DMS53 treated with DMSO at 0.1 percent for 48 hours (cell line): ENCODE results near the gene GPC6.
A peak's percentile ranks its signal among the peaks of the same experiment; 100 is the strongest.

Experiments
- DNase-seq: peaks from one replicate; lab custom pipeline; 2025; ENCODE audit not compliant: unreplicated experiment; lab: John Stamatoyannopoulos, UW

Gene GPC6

DNA sequence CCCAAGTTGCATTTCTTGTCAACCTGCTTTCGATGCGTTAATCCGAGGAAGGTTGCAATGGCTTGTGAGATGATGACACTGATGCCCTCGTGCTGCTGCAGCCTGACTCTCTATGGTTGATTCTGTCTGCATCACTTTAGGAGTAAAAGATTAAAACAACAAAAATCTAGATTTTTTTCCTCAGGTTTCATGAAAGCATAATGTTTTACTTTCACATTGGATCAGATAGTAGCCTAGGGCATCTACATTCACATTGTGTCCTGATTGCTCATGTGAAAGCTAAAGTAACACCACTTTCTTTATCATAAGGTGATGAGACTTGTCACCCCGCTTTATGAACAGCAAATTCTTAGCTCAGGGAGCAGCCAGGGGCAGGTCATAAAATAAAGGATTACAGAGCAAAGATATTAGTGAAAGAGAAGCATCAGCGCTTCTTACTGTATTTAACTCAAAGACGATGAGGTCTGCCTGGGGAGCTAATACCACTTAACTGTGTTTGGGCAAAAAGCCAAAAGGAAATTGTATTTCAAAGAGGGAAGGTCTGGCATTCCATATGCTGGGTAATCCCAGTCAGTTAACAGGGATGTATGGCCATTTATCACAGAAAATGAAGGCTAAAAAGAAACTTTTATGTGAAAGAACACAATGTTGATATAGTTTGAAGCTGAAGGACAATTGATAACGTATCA is 270.5 kb downstream of the GPC6 start:
- peak; percentile 5 for DNase-seq

DNA sequence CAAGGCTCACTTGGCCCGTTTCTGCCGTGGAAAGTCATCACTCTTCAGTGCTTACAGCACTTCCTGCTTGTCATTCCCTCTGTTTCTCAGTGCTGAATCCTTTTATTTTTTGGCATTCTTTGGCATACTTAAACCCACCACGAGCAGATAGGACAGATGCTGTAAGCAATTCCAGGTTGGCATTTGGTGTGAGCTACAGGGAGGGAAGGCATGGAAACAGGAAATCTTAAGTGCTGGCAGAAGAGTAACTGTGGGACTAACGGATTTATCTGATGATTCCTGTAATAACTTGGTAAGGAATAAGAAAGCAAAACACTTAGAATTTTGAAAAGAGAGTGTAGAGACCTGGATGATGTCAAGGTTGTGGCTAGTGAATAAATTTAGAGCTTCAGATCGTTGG is 273.4 kb downstream of the GPC6 start:
- DNase-seq, result no peak

DNA sequence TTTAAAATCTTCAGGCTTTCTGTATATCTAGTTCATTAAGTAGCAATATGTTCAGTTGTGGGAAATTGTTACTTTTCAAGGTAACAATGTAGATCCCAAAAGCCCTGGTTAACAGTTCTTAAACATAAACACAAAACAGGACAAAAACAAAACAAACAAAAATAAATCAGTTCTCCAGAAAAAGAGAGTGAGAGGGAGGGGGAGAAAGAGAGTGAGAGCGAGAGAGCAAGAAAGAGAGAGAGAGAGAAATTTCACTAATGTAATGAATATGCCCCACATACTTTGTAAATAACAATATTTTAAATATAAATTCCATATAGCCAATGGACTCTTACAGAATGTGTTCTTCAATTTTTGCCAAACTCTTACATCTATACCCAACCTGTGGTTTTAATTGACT is 275.5 kb downstream of the GPC6 start:
- no peak for DNase-seq

DNA sequence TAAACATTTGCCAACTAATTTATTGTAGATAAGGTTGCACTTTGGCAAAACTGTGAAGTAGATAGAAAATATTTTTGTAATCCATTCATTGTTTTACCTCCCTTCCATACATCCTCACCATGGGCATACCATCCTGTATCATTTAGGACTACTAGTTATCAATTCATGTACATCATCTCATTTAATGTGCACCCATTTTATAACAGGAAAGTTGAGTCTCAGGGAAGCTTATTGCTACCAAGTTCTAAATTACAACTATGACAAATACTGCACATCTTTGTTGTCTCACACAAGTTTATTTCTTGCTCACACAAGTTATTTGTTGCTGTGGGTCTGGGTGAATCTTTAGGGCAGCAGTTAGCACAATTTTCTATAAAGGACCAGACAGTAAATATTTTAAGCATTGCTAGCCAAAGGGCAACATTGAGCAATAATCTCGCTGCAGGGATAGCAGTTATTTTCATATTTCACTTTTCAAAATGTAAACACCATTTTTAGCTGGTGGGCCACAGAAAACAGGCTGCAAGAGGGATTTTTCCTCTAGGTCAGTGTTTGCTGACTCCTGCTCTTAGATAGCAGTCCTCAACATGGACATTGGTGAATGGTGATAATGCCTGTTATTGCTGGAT is 276.5 kb downstream of the GPC6 start:
- DNase-seq, result no peak

DNA sequence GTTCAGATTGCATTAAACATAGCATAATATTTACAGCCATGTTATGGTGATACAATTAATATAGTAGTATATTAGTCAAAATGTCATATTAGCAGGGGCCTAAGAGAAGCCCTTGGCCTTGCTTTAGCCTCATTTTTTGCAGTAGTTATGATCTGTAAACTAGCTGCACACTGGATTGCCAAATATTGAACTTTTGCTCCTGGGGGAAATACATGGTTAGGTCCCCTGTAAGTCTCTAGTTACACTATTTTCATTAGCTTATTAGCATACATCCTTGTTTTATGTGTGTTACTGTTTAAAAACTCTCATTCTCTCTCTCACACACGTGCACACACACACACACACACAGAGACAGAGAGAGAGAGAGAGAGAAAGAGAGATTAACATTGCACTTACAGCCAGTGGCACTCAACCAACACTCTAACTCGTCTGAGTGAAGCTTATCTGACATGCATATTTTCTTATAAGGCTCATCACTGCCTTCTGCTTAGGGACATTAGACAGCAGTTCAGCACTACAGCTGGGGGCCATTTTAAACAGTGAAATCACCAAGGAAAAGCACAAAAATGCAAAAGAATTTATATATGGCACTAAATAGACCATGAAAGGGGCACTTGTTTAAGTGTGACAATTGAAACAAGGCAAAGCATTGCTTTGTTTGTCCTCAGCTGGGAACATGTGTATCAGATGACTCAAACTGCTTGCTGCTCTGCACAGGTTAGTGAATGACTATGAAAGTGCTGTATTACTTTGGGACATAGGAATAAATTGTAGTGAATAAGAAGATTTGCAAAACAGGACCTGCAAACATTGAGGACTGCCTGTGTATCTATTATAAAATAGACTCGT is 278.7 kb downstream of the GPC6 start:
- DNase-seq, result no peak

DNA sequence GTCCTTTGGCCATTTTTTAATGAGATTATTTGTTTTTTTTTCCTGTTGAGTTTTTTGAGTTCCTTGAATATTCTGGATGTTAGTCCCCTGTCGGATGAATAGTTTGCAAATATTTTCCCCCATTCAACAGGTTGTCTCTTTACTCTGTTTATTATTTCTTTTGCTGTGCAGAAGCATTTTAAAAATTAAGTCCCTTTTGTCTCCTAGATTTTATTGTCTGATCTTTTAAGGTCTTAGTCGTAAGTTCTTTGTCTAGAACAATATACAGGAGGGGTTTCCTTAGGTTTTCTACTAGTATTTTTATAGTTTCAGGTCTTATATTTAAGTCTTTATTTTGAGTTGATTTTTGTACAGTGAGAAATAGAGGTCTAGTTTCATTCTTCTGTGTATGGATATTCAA is 284.4 kb downstream of the GPC6 start:
- DNase-seq, result no peak

DNA sequence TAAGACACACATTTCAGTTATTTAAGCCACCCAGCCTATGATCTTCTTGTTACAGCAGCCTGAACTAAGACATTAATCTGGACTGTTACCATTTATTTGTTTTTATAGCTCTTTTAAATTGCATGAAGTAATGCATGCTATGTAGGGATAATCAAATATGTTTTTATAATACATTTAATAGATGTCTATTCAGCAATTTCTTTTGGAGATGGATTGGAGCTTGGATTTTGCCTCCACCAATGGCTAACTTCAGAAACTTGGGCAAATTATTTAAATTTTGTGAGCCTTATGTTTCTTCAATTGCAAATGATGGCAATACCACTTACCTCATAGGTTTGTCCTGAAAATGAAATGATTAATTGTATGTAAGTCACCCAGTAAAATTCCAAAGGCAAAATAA is 288.7 kb downstream of the GPC6 start:
- DNase-seq, result no peak

DNA sequence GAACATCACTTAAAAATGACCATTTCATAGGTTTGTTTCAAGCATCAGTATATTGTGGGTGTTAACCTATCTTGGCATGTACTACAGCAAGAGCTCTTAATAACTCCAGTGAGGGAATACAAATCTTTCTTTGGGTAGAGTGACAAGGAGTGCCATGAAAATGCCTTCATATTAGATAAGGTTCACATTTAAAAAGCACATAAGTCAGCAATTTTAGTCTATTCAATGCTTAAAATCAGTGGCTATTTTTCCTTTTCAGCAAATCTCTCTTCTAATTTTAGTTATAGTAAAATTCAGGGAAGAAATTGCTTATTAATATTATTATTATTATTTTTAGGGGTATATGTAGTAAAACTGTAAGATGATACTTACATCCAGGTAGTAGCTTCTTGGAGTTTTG is 291.1 kb downstream of the GPC6 start:
- no peak for DNase-seq

DNA sequence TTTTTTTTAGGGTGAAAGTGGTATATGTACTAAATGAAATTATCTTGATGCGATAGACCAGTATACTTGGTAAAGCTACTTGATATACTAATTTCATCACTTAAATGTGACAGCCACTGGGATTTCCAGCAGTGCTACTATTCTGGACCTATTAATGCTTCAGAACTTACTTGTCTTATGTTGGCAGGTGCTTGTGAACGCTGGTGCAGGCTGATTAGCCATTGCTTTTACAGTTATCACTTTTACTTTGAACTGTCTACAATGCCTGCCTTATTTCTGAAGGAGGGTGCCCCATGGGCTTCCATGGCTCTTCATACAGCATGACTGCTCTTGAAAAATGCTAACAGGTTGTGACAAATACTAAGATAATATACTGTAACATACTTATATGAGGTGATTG is 294.7 kb downstream of the GPC6 start:
- no peak for DNase-seq

DNA sequence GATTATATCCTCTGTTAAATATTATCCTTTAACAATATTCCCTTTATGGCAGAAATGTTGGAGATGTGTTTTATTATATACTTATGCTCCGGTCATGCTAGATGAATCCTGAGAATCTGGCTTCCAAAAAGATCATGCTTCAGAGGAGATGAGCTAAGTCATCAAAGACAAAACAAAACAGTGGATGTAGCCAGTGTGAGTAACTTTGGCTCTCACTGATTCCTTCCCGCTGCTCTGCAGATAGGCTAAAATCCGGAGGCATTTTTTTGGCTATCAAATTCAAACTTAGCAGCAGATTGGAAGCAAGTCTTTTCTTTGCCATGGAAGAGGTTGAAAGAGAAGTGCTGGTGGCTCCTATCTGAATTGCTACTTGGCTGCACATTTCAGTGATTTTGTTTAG is 295.9 kb downstream of the GPC6 start:
- no peak for DNase-seq

DNA sequence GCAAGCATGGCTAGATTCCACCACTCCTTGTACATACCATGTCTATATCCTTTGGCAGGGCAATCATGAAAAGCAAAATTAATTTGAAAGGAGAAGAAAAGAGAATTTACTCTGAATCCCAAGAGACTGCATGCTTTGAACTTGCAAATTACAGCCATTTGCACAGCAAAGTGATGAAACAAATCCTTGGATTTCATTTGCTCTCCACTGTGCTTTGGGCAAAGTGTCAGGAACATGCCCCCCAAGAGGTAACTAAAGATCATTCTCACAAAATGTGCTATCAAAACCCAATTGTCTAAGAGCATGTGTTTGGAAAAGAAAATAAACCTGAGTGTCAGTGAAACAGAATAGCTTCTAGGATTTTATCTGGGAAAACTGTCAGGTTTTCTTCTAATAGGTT is 298.5 kb downstream of the GPC6 start:
- DNase-seq, result no peak

DNA sequence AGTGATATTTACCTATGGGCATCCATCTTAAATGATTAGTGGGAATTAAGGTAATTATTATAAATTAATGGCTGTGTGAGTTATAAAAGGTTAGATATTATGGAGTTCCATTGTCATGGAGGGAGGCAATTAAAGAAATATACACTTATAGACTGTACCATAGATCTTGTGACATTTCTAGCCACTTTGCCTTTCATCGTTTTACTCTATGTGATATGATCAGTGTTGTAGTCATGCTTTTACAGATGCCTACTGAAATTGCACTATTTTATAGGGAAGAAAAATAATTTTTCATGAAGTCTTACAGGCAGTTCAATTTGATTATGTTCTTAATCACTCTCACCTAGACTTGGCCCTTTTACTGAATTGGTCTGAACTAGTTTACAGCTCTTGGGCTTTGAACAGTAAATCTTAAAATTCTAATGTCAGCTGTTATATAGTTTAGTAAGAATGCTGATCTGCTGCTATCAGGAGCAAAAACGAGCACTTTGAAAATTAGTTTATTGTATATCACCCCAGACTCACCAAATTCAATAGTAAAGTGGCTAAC is 301.2 kb downstream of the GPC6 start:
- DNase-seq, result no peak

DNA sequence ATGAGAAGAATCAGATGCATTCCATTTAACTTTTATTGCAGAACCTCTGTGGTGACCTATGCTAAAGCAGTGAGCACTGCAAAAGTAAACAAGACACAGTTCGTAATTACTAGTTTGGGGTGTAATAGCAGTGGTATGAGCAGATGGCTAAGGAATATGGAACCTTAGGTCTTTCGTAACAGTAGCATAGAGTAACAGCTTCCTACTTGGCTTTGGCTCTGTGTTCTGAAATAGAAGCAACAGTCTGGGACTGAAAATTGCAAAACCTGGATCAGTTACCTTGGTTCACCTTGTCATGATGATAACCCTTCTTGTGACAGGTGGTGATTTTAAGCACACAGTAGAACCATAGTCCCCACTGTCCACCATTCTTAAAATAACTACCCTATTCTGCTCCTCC is 303.4 kb downstream of the GPC6 start:
- DNase-seq, result no peak

DNA sequence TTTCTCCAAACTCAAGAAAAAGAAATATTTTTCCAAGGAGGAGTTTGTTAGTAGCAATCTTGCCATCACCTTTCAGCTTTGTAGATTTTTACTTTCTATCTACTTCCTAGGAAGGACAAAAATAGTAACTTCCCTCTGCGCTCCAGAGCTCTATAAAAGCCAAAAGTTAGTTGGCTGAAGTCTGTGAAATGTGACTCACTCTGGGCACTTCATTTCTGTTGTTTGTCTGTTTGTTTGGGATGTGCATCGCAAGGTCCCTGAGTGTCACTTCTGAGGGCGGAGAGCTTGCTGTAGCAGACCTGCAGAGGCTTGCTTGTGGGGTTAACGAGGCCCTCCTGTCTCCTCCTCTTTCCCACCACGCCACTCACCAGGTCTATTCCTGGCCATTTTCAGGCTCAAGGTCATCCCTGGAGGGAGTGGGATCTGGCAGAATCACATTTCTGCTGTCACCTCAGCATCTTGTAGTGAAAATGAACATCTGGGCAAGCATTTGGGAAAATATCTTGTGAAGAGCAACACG is 307.6 kb downstream of the GPC6 start:
- DNase-seq, result no peak

DNA sequence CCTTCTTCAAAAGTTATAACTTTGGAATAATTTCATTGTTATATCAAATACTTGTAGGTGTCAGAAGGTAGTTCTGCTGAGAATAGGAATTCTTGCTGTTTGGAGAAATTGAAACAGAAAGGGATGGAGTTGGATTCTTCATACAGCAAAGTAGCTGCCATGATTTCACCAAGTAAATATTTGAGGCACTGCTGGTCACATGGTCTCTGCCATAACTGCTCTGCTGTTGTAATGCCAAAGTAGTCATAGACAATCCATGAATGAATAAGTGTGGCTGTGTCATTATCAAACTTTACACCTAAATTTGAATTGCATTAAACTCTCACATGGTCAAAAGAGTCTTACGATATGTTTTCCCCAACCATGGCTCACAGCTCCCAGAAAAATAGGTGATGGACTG is 308.6 kb downstream of the GPC6 start:
- no peak for DNase-seq

DNA sequence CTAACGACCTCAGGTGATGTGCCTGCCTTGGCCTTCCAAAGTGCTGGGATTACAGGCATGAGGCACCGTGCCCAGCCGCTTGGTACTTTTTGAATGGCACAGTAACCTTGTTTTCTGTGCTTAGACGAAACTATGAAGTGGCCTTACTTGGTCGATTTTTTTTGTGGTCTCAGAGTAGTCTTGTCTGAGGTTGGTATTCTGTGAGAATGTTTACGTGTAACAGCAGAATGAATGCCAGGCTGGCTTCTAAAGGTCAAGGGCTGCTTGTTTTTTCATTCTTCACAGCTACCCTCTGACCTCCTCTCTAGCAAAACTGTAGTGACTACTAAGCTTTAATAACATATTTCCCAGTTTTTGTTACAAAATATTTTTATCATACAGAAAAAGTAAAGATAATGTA is 313.3 kb downstream of the GPC6 start:
- DNase-seq, result no peak

DNA sequence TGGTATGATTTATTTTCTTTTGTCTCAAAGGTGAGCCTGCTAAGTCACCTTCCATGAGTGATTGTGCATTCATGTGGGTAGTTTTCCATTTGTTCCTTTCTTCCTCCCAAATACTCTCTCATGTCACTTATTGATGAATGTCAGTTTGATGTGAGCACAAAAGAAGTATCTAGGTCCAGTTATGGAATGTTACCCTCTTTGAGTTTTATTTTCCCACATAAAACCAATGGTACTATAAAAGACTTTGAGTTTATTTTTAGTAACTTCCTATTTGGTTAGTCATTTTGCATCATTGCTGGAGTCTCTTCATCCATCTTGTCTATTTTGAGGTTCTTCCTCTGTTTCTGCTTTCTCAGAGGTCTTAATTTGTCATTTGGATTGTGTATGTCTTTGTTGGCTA is 321.3 kb downstream of the GPC6 start:
- DNase-seq, result no peak

DNA sequence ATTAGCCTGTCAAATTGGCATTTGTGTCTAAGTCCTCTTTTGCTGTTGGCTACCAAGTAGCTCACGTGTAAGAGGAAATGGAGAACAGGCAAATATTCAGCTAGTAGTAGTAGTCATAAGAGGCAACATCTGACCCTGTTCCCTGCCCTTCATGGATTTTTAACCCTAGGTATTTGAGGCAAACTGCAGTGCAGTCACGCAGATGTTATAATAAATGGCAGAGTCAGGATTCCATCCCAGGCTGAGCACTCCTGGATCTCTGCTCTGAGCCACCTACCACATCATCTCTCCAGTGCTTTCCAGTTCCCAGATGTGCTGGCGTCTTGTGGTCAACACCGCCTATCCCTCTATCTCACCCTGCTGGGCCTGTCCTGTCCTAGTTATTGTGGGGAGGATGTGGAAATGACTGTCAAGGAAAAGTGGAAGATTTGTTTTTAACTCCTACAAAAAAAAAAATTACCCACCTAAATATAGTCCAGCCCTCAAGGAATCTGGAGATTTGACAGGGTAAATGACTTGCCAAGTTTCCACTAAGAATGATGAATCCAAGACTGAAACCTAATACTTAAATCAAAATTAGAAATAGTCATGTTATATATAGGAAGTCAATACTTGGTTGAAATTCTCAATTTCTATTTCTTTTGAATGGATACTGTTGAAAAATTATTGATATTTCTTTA is 322.9 kb downstream of the GPC6 start:
- DNase-seq, result no peak

DNA sequence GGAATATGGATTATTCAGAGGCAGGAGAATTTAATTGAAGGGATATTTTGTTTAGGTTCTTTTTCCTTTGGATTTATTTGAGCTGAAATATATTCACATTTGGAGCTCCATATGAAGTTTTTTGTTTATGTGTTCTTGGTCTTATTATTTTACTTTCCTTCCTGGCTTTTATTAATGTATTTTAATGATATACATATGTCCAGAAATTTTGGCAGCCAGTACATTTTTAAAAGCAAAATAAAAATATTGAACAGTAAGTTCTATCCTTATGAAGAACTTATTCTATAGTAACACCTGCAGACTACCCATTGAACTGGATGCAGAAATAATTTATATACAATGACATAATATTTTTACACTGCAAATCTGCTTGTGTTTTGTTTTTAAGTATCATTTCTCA is 323.6 kb downstream of the GPC6 start:
- DNase-seq, result no peak

DNA sequence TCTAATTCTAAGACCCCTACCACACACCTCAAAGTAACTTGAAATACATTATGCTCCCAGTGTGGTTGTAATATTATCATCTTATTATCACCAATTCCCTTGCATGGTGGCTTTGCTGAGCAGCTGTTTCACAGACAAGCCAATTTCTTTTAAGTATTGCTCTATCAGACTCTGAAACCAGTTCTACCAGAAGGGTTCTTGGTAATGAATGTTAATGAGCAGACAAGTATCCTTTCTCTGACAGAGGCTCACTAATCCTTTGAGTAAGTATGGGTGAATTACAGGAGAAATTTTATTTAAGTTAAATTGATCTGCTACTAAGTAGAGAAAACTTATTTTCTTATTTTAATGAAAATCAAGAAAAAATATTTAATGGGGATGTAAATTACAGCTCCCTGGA is 326.0 kb downstream of the GPC6 start:
- no peak for DNase-seq

DNA sequence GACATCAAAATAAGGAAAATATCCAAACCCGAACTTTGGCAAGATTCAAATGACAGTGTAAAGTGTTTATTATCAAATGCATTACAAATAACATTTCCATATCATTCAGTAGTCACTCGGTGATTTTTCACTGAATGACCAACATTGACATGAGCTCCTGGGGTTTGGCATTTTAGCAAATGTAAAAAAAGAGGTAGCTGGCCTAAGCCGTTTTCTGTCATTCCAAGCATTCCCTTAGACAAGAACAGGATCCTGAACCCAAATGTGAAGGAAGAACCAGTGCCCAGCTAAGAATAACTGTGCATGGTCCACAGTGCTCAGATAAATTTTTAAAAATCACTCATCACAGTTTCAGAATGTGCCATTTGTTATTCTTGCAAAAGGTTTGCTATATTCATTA is 327.9 kb downstream of the GPC6 start:
- DNase-seq, result no peak
